HepG2 (cell line): Measurements from ENCODE around the gene ZFAND2A. TPM values are rescaled to one million over a fixed set of nuclear protein-coding genes. Genes with fewer than 3 reads are reported as not detected.

Experiments
- ATAC-seq: fragments of 200-7000 bp; cut with Tn5 transposase; 3 replicates; pipeline ENCODE4 v1.9.1; 2020; ENCODE audit warnings: mild to moderate bottlenecking, moderate library complexity
- BruUV-seq: library from RNA; stranded (reverse); fragments of 400-500 nt; replicated peaks from 2 replicates; lab custom pipeline; 2021; lab: Mats Ljungman, UMichigan
- CTCF ChIA-PET: fragments of 300-600 bp; formaldehyde crosslinking; extraction: SDS; loops from one replicate; lab custom pipeline; 2021; ENCODE audit warnings: low total read pairs, inconsistent platforms, low intra/inter-chr PET ratio; lab: Yijun Ruan, JAX
- POLR2A ChIA-PET: fragments of 350-600 bp; sonication (Branson Sonifier 250); formaldehyde crosslinking; loops from one replicate; lab custom pipeline; 2020; ENCODE audit warnings: antibody characterized with exemption, inconsistent platforms; lab: Yijun Ruan, JAX
- DNase-seq: peaks from one replicate; pipeline ENCODE4 v3.0.0-alpha.2; 2015; ENCODE audit warnings: low spot score
- FAIRE-seq: peaks from 3 replicates; lab custom pipeline; 2011; peaks lifted over from hg19 to GRCh38; lab: Jason Lieb, UNC
- H2AFZ ChIP-seq: one replicate; pipeline ENCODE4 v1.6.1; 2011; ENCODE audit warnings: low read length, inconsistent platforms
- H3K27ac ChIP-seq: fragments of 300-600 bp; 3 replicates; pipeline ENCODE4 v1.8.0; 2011; ENCODE audit warnings: mixed run types, mild to moderate bottlenecking, mixed read lengths, low read length, inconsistent platforms; ENCODE audit not compliant: insufficient read depth; ENCODE audit errors: extremely low read length
- H3K27me3 ChIP-seq, 2 experiments: fragments of 200-600 bp in 1 of 2; 2 replicates in 1 of 2; 3 replicates in 1 of 2; pipeline versions ENCODE4 v1.6.0 to v1.8.0; 2011; ENCODE audit warnings: low read length in 2 of 2, mild to moderate bottlenecking in 2 of 2, moderate library complexity in 2 of 2, inconsistent platforms in 1 of 2; ENCODE audit not compliant: insufficient read depth in 2 of 2, control insufficient read depth in 1 of 2
- H3K36me3 ChIP-seq, 2 experiments: fragments of 200-600 bp in 1 of 2; replicated peaks in 1 of 2; 2 replicates in 1 of 2; 3 replicates in 1 of 2; pipeline versions ENCODE4 v1.5.1 to v1.8.0; 2011; ENCODE audit warnings: low read length in 2 of 2, inconsistent platforms in 1 of 2; ENCODE audit not compliant: insufficient read depth in 2 of 2, control insufficient read depth in 1 of 2
- H3K4me1 ChIP-seq: 2 replicates; pipeline ENCODE4 v1.5.1; 2012; ENCODE audit warnings: low read length, inconsistent platforms; ENCODE audit not compliant: insufficient read depth
- H3K4me2 ChIP-seq: 2 replicates; pipeline ENCODE4 v1.6.0; 2011; ENCODE audit warnings: low read depth, low read length, inconsistent platforms
- H3K4me3 ChIP-seq, 3 experiments: fragments of 200-600 bp in 1 of 3; sonication (generic), shearing (Covaris generic) in 1 of 3; replicated peaks in 1 of 3; 2 replicates each; pipeline ENCODE4 v1.5.1; 2011 to 2016; ENCODE audit warnings: low read length in 3 of 3, inconsistent platforms in 2 of 3, low read depth in 2 of 3, mild to moderate bottlenecking in 2 of 3, control low read depth in 1 of 3, mixed read lengths in 1 of 3; ENCODE audit not compliant: insufficient read depth in 1 of 3
- H3K79me2 ChIP-seq: one replicate; pipeline ENCODE4 v1.6.1; 2011; ENCODE audit warnings: low read length, inconsistent platforms; ENCODE audit not compliant: insufficient read depth
- H3K9ac ChIP-seq: 2 replicates; pipeline ENCODE4 v1.6.0; 2011; ENCODE audit warnings: mild to moderate bottlenecking, low read depth, low read length, inconsistent platforms; ENCODE audit not compliant: insufficient read depth
- H3K9me3 ChIP-seq: 2 replicates; pipeline ENCODE4 v1.5.1; 2012; ENCODE audit warnings: mild to moderate bottlenecking, low read length
- H4K20me1 ChIP-seq: 2 replicates; pipeline ENCODE4 v1.6.0; 2011; ENCODE audit warnings: inconsistent platforms, mild to moderate bottlenecking, low read length, moderate library complexity; ENCODE audit not compliant: insufficient read depth
- CREBL2 ChIP-seq: sonication (generic); formaldehyde crosslinking; IDR thresholded peaks from 2 replicates; pipeline ENCODE4 v1.8.1; 2023; ENCODE audit warnings: missing genetic modification reagents, mild to moderate bottlenecking, borderline replicate concordance
- SMARCC2 ChIP-seq: fragments of 450-650 bp; IDR thresholded peaks from 2 replicates; pipeline ENCODE4 v1.6.1; 2017; ENCODE audit warnings: antibody characterized with exemption, mild to moderate bottlenecking
- STAG1 ChIP-seq: sonication (generic); formaldehyde crosslinking; IDR thresholded peaks from 2 replicates; pipeline ENCODE4 v1.4.0; 2020; ENCODE audit warnings: missing genetic modification reagents
- ZFP36L2 ChIP-seq: sonication (generic); formaldehyde crosslinking; IDR thresholded peaks from 2 replicates; pipeline ENCODE4 v1.4.0; 2020; ENCODE audit warnings: missing genetic modification reagents
- ZNF512B ChIP-seq: sonication (generic); formaldehyde crosslinking; IDR thresholded peaks from 2 replicates; pipeline ENCODE4 v1.5.1; 2020; ENCODE audit warnings: missing genetic modification reagents, mild to moderate bottlenecking, borderline replicate concordance
- WGBS: methylation state at CpG from one replicate; pipeline ENCODE4 v1.1.6; 2017; ENCODE audit warnings: low lambda C conversion rate; 5-methylcytosine and 5-hydroxymethylcytosine counted together
- in situ Hi-C: cut with HindIII; loops from 2 replicates; pipeline ENCODE4 v1.10.0; 2017; ENCODE audit warnings: low pct_unique_long_range_greater_than_20kb; ENCODE audit not compliant: extremely low pct_ligation_motif_present
- intact Hi-C: fragments of 100-400 bp; cut with micrococcal nuclease; formaldehyde crosslinking; loops from one replicate; pipeline ENCODE4 v1.10.0; 2022; ENCODE audit not compliant: unreplicated experiment
- polyA plus RNA-seq, 8 experiments: library from polyadenylated mRNA; depleted of rRNA in 3 of 8; stranded (reverse) in 7 of 8; unstranded in 1 of 8; fragments of >200 nt; fragmentation: Illumina TruSeq in 4 of 8; extraction: Trizol in 4 of 8; gene quantifications; 2 replicates each; pipeline versions ENCODE4 v1.2.1 to v1.2.3, GENCODE V29; 2011 to 2016; ENCODE audit warnings: low read depth in 4 of 8, missing spikeins in 1 of 8, mixed read lengths in 1 of 8; ENCODE audit not compliant: insufficient read depth in 1 of 8
- total RNA-seq, 5 experiments: library from RNA; depleted of rRNA; stranded (reverse); fragments of >200 nt; fragmentation: Illumina TruSeq; extraction: Trizol; gene quantifications; 2 replicates each; pipeline ENCODE4 v1.2.3, GENCODE V29; 2016; ENCODE audit warnings: low read depth in 1 of 5

ZFAND2A gene
- total and polyA plus RNA-seq, 2 of the 13 experiments (the other 11 are each of a cell fraction or from before 2014, with no cell fraction given), result 140 to 153 TPM

- TF ChIP-seq STAG1 (CRISPR knock-in tag) (no peak), CREBL2 (CRISPR knock-in tag) (no peak), SMARCC2 (no peak), ZNF512B (CRISPR knock-in tag) (no peak), ZFP36L2 (CRISPR knock-in tag) (no peak)
- POLR2A ChIA-PET, result no interaction called here
- no peak for FAIRE-seq
- no peak overlapping the region for H2AFZ ChIP-seq
- no peak for ATAC-seq
- H3K36me3 ChIP-seq, result peaks cover 11% of the 10 kb centered on the region in 2 experiments; a peak in 2 of 5 replicates
- no peak overlapping the region for H3K4me3 ChIP-seq
- WGBS, result 99% methylated on average over 15 of the region's 28 CpGs
- intact Hi-C loops, result no loop called here
- H3K79me2 ChIP-seq, result peaks cover 7% of the 10 kb centered on the region
- no peaks in the 10 kb centered on the region for H3K4me1 ChIP-seq
- H3K27me3 ChIP-seq, result no peaks in the 10 kb centered on the region
- no peaks in the 10 kb centered on the region for H3K9me3 ChIP-seq
- in situ Hi-C loops, result no loop called here
- BruUV-seq, result no TSS peak
- H4K20me1 ChIP-seq, result no peaks in the 10 kb centered on the region
- no peak overlapping the region for H3K9ac ChIP-seq
- CTCF ChIA-PET, result no interaction called here
- H3K4me2 ChIP-seq, result no peak overlapping the region
- no peak for DNase-seq
- no peak overlapping the region for H3K27ac ChIP-seq
These were observed 49.6 kb downstream of the ZFAND2A start for GRCh38 chr7:1110358-1110757.
